ENCODE data around the gene BRICD5.

Gene BRICD5

GRCh38 chr16:2177561-2177960 lies 33.1 kb downstream of the BRICD5 start:
- Histone ChIP-seq H2BK120ac (ENCODE audit: low read depth, low read length) (no peak overlapping the region), H3K79me1 (ENCODE audit: low read depth, low read length) (peaks cover 2% of the 10 kb centered on the region), H3K23ac (ENCODE audit: low read depth, low read length, poor library complexity) (no peak overlapping the region), H3K4me3 (ENCODE audit: low read length in 2 of 2) (no peak overlapping the region), H3K4me1 (ENCODE audit: control insufficient read depth in 2 of 2, insufficient read depth in 1 of 2, low read depth in 1 of 2, low read length in 2 of 2) (peaks cover 0 to 3% of the 10 kb centered on the region in 2 donors), H3K9me3 (replicated peaks in 1 of 2; ENCODE audit: control insufficient read depth in 2 of 2, insufficient read depth in 1 of 2, low read depth in 1 of 2, low read length in 2 of 2) (no peaks in the 10 kb centered on the region), H3K27me3 (ENCODE audit: control insufficient read depth in 3 of 3, insufficient read depth in 3 of 3, low read depth in 1 of 3, low read length in 3 of 3) (no peaks in the 10 kb centered on the region), H3K4me2 (ENCODE audit: insufficient read depth, low read length, poor library complexity, severe bottlenecking) (no peak overlapping the region), H4K8ac (ENCODE audit: low read depth, low read length) (no peak overlapping the region), H2AK5ac (ENCODE audit: low read depth, low read length) (no peak overlapping the region), H2BK15ac (ENCODE audit: low read length) (no peak overlapping the region), H2BK12ac (ENCODE audit: low read length) (no peak overlapping the region), H3K9ac (ENCODE audit: low read depth, low read length, poor library complexity) (no peak overlapping the region), H3K14ac (ENCODE audit: low read length) (no peak overlapping the region), H2AFZ (ENCODE audit: low read length) (no peak overlapping the region), H4K91ac (ENCODE audit: low read depth, low read length, poor library complexity) (no peak overlapping the region), H2BK5ac (ENCODE audit: low read length) (peak overlapping the region; percentile 5), H3K27ac (replicated peaks; ENCODE audit: low read length) (no peak overlapping the region), H3K4ac (ENCODE audit: low read length) (no peak overlapping the region), H3K36me3 (replicated peaks in 1 of 2; ENCODE audit: control insufficient read depth in 2 of 2, insufficient read depth in 2 of 2, low read length in 2 of 2) (peaks cover 25 to 63% of the 10 kb centered on the region in 2 donors), H3K18ac (ENCODE audit: low read length) (no peak overlapping the region)
- DNase-seq (ENCODE audit: low spot score), result no peak
- no CpG with 5 or more reads among the region's 20 CpGs for WGBS, 2 donors (ENCODE audit: extremely low coverage in 2 of 2, insufficient read length in 2 of 2, insufficient replicate concordance in 1 of 2)

GRCh38 chr16:2177101-2177500 lies 33.6 kb downstream of the BRICD5 start:
- no peak overlapping the region for H2BK120ac ChIP-seq (ENCODE audit: low read depth, low read length)
- H3K27ac ChIP-seq (replicated peaks; ENCODE audit: low read length), result no peak overlapping the region
- no peak overlapping the region for H2AK5ac ChIP-seq (ENCODE audit: low read depth, low read length)
- H3K36me3 ChIP-seq (replicated peaks in 1 of 2; ENCODE audit: control insufficient read depth in 2 of 2, insufficient read depth in 2 of 2, low read length in 2 of 2), result peaks cover 25 to 61% of the 10 kb centered on the region in 2 donors
- no peak overlapping the region for H2BK15ac ChIP-seq (ENCODE audit: low read length)
- H3K18ac ChIP-seq (ENCODE audit: low read length), result no peak overlapping the region
- peak overlapping the region; percentile 20 for H3K23ac ChIP-seq (ENCODE audit: low read depth, low read length, poor library complexity)
- no peak overlapping the region for H4K8ac ChIP-seq (ENCODE audit: low read depth, low read length)
- peak overlapping the region; percentile 5 for H2BK5ac ChIP-seq (ENCODE audit: low read length)
- peaks cover 0 to 3% of the 10 kb centered on the region in 2 donors for H3K4me1 ChIP-seq (ENCODE audit: control insufficient read depth in 2 of 2, insufficient read depth in 1 of 2, low read depth in 1 of 2, low read length in 2 of 2)
- H4K91ac ChIP-seq (ENCODE audit: low read depth, low read length, poor library complexity), result no peak overlapping the region
- H3K9ac ChIP-seq (ENCODE audit: low read depth, low read length, poor library complexity), result no peak overlapping the region
- H2AFZ ChIP-seq (ENCODE audit: low read length), result no peak overlapping the region
- no peaks in the 10 kb centered on the region for H3K27me3 ChIP-seq (ENCODE audit: control insufficient read depth in 3 of 3, insufficient read depth in 3 of 3, low read depth in 1 of 3, low read length in 3 of 3)
- no peak overlapping the region for H3K4ac ChIP-seq (ENCODE audit: low read length)
- no peak overlapping the region for H2BK12ac ChIP-seq (ENCODE audit: low read length)
- DNase-seq (ENCODE audit: low spot score), result no peak
- no peaks in the 10 kb centered on the region for H3K9me3 ChIP-seq (replicated peaks in 1 of 2; ENCODE audit: control insufficient read depth in 2 of 2, insufficient read depth in 1 of 2, low read depth in 1 of 2, low read length in 2 of 2)
- peaks cover 2% of the 10 kb centered on the region for H3K79me1 ChIP-seq (ENCODE audit: low read depth, low read length)
- H3K14ac ChIP-seq (ENCODE audit: low read length), result peak overlapping the region; percentile 21
- H3K4me2 ChIP-seq (ENCODE audit: insufficient read depth, low read length, poor library complexity, severe bottlenecking), result no peak overlapping the region
- no peak overlapping the region for H3K4me3 ChIP-seq (ENCODE audit: low read length in 2 of 2)
- WGBS, 2 donors (ENCODE audit: extremely low coverage in 2 of 2, insufficient read length in 2 of 2, insufficient replicate concordance in 1 of 2), result no CpG with 5 or more reads among the region's 18 CpGs

DNA sequence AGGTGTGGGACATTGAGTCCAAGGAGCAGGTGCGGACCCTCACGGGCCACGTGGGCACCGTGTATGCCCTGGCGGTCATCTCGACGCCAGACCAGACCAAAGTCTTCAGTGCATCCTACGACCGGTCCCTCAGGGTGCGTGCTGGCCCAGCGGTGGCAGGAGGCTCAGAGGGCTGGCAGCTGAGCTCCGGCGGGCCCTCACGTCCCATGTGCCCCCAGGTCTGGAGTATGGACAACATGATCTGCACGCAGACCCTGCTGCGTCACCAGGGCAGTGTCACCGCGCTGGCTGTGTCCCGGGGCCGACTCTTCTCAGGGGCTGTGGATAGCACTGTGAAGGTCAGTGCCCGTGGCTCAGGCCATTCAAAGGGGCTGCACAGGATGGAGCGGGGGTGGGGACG lies 34.6 kb downstream of the BRICD5 start:
- Histone ChIP-seq H3K9me3 (replicated peaks in 1 of 2; ENCODE audit: control insufficient read depth in 2 of 2, insufficient read depth in 1 of 2, low read depth in 1 of 2, low read length in 2 of 2) (no peaks in the 10 kb centered on the region), H3K4me3 (ENCODE audit: low read length in 2 of 2) (no peak overlapping the region), H3K4ac (ENCODE audit: low read length) (no peak overlapping the region), H4K91ac (ENCODE audit: low read depth, low read length, poor library complexity) (no peak overlapping the region), H2BK120ac (ENCODE audit: low read depth, low read length) (no peak overlapping the region), H2AFZ (ENCODE audit: low read length) (no peak overlapping the region), H3K4me2 (ENCODE audit: insufficient read depth, low read length, poor library complexity, severe bottlenecking) (no peak overlapping the region), H3K27ac (replicated peaks; ENCODE audit: low read length) (no peak overlapping the region), H2AK5ac (ENCODE audit: low read depth, low read length) (no peak overlapping the region), H3K4me1 (ENCODE audit: control insufficient read depth in 2 of 2, insufficient read depth in 1 of 2, low read depth in 1 of 2, low read length in 2 of 2) (no peaks in the 10 kb centered on the region), H3K79me1 (ENCODE audit: low read depth, low read length) (peaks cover 7% of the 10 kb centered on the region), H3K23ac (ENCODE audit: low read depth, low read length, poor library complexity) (peak overlapping the region; percentile 65), H2BK12ac (ENCODE audit: low read length) (no peak overlapping the region), H3K14ac (ENCODE audit: low read length) (peak overlapping the region; percentile 38), H2BK5ac (ENCODE audit: low read length) (peak overlapping the region; percentile 71), H3K18ac (ENCODE audit: low read length) (no peak overlapping the region), H3K9ac (ENCODE audit: low read depth, low read length, poor library complexity) (no peak overlapping the region), H3K36me3 (replicated peaks in 1 of 2; ENCODE audit: control insufficient read depth in 2 of 2, insufficient read depth in 2 of 2, low read length in 2 of 2) (peaks cover 28 to 65% of the 10 kb centered on the region in 2 donors), H3K27me3 (ENCODE audit: control insufficient read depth in 3 of 3, insufficient read depth in 3 of 3, low read depth in 1 of 3, low read length in 3 of 3) (no peaks in the 10 kb centered on the region), H4K8ac (ENCODE audit: low read depth, low read length) (no peak overlapping the region), H2BK15ac (ENCODE audit: low read length) (no peak overlapping the region)
- DNase-seq (ENCODE audit: low spot score), result no peak
- WGBS, 2 donors (ENCODE audit: extremely low coverage in 2 of 2, insufficient read length in 2 of 2, insufficient replicate concordance in 1 of 2), result no CpG with 5 or more reads among the region's 23 CpGs

GRCh38 chr16:2175454-2175853 lies 35.2 kb downstream of the BRICD5 start:
- no peak overlapping the region for H2BK12ac ChIP-seq (ENCODE audit: low read length)
- H3K23ac ChIP-seq (ENCODE audit: low read depth, low read length, poor library complexity), result no peak overlapping the region
- H3K4me3 ChIP-seq (ENCODE audit: low read length in 2 of 2), result peak overlapping the region in 1 of 2 donors; percentile 45
- no peak overlapping the region for H3K14ac ChIP-seq (ENCODE audit: low read length)
- no peak overlapping the region for H3K4ac ChIP-seq (ENCODE audit: low read length)
- peak overlapping the region; percentile 30 for H3K9ac ChIP-seq (ENCODE audit: low read depth, low read length, poor library complexity)
- no peaks in the 10 kb centered on the region for H3K27me3 ChIP-seq (ENCODE audit: control insufficient read depth in 3 of 3, insufficient read depth in 3 of 3, low read depth in 1 of 3, low read length in 3 of 3)
- H3K27ac ChIP-seq (replicated peaks; ENCODE audit: low read length), result no peak overlapping the region
- no peak for DNase-seq (ENCODE audit: low spot score)
- H2BK120ac ChIP-seq (ENCODE audit: low read depth, low read length), result no peak overlapping the region
- no peaks in the 10 kb centered on the region for H3K9me3 ChIP-seq (replicated peaks in 1 of 2; ENCODE audit: control insufficient read depth in 2 of 2, insufficient read depth in 1 of 2, low read depth in 1 of 2, low read length in 2 of 2)
- no CpG with 5 or more reads among the region's 10 CpGs for WGBS, 2 donors (ENCODE audit: extremely low coverage in 2 of 2, insufficient read length in 2 of 2, insufficient replicate concordance in 1 of 2)
- no peak overlapping the region for H2AK5ac ChIP-seq (ENCODE audit: low read depth, low read length)
- peaks cover 28 to 71% of the 10 kb centered on the region in 2 donors for H3K36me3 ChIP-seq (replicated peaks in 1 of 2; ENCODE audit: control insufficient read depth in 2 of 2, insufficient read depth in 2 of 2, low read length in 2 of 2)
- H3K79me1 ChIP-seq (ENCODE audit: low read depth, low read length), result peaks cover 7% of the 10 kb centered on the region
- H3K4me2 ChIP-seq (ENCODE audit: insufficient read depth, low read length, poor library complexity, severe bottlenecking), result no peak overlapping the region
- peak overlapping the region; percentile 82 for H2BK5ac ChIP-seq (ENCODE audit: low read length)
- H3K4me1 ChIP-seq (ENCODE audit: control insufficient read depth in 2 of 2, insufficient read depth in 1 of 2, low read depth in 1 of 2, low read length in 2 of 2), result no peaks in the 10 kb centered on the region
- H4K8ac ChIP-seq (ENCODE audit: low read depth, low read length), result no peak overlapping the region
- no peak overlapping the region for H3K18ac ChIP-seq (ENCODE audit: low read length)
- no peak overlapping the region for H4K91ac ChIP-seq (ENCODE audit: low read depth, low read length, poor library complexity)
- no peak overlapping the region for H2AFZ ChIP-seq (ENCODE audit: low read length)
- no peak overlapping the region for H2BK15ac ChIP-seq (ENCODE audit: low read length)
